Activated effector memory CD4-positive, alpha-beta T cell treated with Interleukin-2 at 50 U/mL for 16 hours (primary cell): ENCODE data around the gene GCSH.
A peak's percentile ranks its signal among the peaks of the same experiment; 100 is the strongest.
"Not testable (repeated sequence)": the region's sequence is repeated elsewhere in the genome, so short reads cannot be mapped to it uniquely, and the experiment has no call there.

Experiments
- DNase-seq: peaks from one replicate; pipeline ENCODE4 v3.0.0-alpha.2; 2020

The GCSH gene

GRCh38 chr16:81095953-81096714 is at the start of gene GCSH:
GCSH (minus strand) TSS chr16:81096395; CDS start chr16:81096278, 117 bp downstream.
- DNase-seq: peak; percentile 98

GRCh38 chr16:81143921-81144471 is 47.8 kb upstream of the GCSH start:
- no peak for DNase-seq

- DNase-seq: no peak
These were observed 46.7 kb upstream of the GCSH start for GRCh38 chr16:81142864-81143263.

GRCh38 chr16:81140930-81141780 is 45.0 kb upstream of the GCSH start:
- DNase-seq: no peak

GRCh38 chr16:81138831-81139557 is 42.8 kb upstream of the GCSH start:
- no peak for DNase-seq

GRCh38 chr16:81137754-81138153 is 41.6 kb upstream of the GCSH start:
- no peak for DNase-seq

- DNase-seq: no peak
These were observed 40.5 kb upstream of the GCSH start for GRCh38 chr16:81136390-81137335.

GRCh38 chr16:81130126-81130525 is 33.9 kb upstream of the GCSH start:
- no peak for DNase-seq

- no peak for DNase-seq
These were observed 32.7 kb upstream of the GCSH start for GRCh38 chr16:81128726-81129524.

- DNase-seq: no peak
These were observed 30.9 kb upstream of the GCSH start for GRCh38 chr16:81127051-81127450.

GRCh38 chr16:81123092-81123852 is 27.1 kb upstream of the GCSH start:
- no peak for DNase-seq

GRCh38 chr16:81121474-81121990 is 25.3 kb upstream of the GCSH start:
- DNase-seq: no peak

- no peak for DNase-seq
These were observed 21.2 kb upstream of the GCSH start for GRCh38 chr16:81117436-81117835.

GRCh38 chr16:81116285-81116684 is 20.1 kb upstream of the GCSH start:
- no peak for DNase-seq

GRCh38 chr16:81112453-81112852 is 16.3 kb upstream of the GCSH start:
- DNase-seq: no peak

- not testable (repeated sequence) for DNase-seq
These were observed 13.1 kb upstream of the GCSH start for GRCh38 chr16:81109274-81109673.

- DNase-seq: no peak
These were observed 11.3 kb upstream of the GCSH start for GRCh38 chr16:81107511-81107910.

GRCh38 chr16:81106826-81107503 is 10.8 kb upstream of the GCSH start:
- DNase-seq: no peak

- DNase-seq: no peak
These were observed 9.8 kb upstream of the GCSH start for GRCh38 chr16:81105946-81106345.
